ENCODE data around the gene MRPS9. TPM values are rescaled to one million over a fixed set of nuclear protein-coding genes. Genes with fewer than 3 reads are reported as not detected.

MRPS9 gene
- total RNA-seq (2014; rRNA removed; shearing (Covaris generic)): 34.1 and 36.4 TPM in 2 replicates

DNA sequence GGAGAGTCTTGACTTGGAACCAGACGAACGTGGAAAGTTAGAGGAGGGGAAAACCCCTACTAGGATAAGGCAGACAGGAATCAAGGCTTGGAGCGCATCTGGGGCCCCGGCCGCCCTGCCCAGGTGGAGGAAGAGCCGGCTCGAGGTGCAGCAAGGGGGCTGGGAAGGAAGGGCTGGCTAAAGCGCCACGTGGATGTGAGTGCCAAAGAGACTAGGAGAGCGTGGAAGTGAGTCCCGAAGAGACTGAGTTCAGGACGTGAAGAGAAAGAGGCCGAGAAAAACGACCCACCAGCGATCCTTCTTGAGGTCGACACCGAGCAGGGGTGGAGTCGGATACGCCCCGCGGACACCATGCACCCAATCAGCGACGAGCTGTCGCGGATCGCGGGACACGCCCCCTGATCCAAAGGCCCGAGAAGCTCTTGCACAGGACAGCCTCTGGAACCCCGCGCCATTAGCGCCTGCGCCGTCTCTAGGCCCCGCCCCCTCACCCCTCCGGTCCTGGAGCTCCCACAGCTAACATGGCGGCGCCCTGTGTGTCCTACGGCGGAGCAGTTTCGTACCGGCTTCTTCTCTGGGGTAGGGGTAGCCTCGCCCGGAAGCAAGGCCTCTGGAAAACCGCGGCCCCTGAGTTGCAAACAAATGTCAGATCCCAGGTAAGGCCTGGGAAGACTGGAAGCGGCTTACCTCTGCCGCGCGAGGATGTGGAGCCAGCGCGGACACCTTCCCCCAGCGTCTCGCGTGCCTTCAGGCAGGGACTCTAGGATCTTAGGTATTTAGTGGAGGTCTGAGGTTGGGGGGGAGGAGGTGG is at the start of gene MRPS9:
Gene MRPS9 (plus strand): TSS at position 498 of the 811 bp plus-strand sequence. CDS start 24 bp downstream, at position 522.
- DNase-seq (ENCODE audit: low read depth): peak; percentile 97

DNA sequence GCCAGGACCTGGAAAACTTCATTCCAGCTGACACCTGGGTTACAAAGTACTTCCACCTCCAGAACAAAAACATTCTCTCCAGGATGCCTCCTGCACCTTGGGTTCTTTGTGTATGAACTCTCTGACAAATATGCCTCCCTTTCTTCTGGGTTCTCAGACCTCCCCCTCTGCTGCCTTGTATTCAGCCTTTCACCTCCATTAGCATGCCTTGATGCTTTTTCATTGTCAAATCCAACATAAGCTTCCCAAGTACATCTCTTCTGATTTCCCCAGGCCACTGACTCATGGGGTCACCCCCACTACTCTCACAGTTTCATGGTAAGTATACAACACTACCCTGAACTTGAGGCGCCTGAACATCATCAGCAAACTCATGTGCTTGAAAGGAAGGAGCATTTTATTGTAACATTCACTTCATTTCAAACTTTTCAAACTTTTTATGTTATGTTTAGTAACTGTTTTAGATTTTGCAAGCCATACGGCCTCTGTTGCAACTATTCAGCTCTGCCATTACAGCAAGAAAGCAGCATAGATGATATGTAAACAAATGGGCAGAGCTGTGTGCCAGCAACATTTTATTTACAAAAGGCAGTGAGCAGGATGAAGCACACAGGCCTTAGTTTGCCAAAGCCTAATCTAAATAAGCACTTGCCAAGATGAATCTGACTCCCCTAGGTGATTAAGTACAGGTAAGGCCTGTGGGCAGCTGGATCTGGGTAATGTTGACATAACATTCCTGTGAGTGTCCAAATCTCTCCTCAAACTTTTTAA is 32.5 kb upstream of the MRPS9 start:
- no peak for DNase-seq (ENCODE audit: low read depth)

GRCh38 chr2:105007367-105007766 is 30.5 kb upstream of the MRPS9 start:
- DNase-seq (ENCODE audit: low read depth): no peak

GRCh38 chr2:105032476-105032875 is 5.4 kb upstream of the MRPS9 start:
- no peak for DNase-seq (ENCODE audit: low read depth)

- no peak for DNase-seq (ENCODE audit: low read depth)
Measured at GRCh38 chr2:105034170-105034569, 3.7 kb upstream of the MRPS9 start.

DNA sequence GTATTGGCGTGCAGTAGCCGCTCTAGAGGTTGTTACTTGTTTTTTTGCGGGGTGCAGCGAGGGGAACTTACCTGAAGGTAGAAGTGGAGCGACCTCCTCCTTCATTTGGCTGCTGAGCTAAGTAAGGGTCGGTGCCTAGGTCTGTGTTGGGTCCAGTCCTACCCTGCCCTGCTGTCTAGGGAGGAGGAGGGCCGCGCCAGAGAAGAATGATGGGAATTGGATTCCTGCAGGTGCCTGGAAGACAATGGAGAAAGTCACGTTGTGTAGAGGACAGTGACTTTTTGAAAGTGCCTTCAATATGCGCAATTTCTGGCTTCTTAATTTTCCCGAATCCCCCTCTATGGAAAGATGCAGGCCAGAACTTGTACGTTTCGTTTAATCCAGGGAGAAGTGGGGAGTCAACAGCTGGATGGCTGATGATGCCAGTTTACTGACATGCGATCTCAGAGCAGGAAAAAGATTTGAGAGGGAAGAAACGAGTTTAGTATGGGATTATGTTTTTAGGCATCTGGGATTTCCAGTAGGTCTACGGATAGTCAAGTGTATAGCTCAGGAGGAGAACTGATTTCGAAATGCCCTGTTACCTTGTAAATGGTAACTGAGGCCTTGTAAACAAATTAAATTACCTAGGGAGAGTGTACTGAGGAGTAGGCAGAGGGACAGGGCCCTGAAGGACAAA is 653 bp downstream of the MRPS9 start:
- DNase-seq (ENCODE audit: low read depth): peak; percentile 7

DNA sequence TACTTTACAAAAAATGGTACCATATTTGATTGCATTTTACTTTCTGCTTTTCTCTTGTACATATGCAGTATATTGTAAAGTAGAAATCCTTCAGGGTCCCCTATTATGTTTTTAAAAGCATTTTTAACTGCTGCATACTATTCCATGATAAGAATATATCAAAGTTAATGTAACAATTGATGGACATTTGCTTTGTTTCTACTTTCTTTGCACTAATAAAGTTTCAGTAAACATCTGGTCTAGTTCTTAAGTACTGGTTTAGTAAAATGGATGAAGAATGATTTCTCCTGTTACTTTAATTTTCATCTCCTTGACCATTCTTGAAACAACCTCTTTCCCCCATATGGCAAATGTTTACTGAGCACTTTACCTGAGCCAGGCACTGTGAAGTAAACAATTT is 1.7 kb downstream of the MRPS9 start:
- DNase-seq (ENCODE audit: low read depth): no peak

DNA sequence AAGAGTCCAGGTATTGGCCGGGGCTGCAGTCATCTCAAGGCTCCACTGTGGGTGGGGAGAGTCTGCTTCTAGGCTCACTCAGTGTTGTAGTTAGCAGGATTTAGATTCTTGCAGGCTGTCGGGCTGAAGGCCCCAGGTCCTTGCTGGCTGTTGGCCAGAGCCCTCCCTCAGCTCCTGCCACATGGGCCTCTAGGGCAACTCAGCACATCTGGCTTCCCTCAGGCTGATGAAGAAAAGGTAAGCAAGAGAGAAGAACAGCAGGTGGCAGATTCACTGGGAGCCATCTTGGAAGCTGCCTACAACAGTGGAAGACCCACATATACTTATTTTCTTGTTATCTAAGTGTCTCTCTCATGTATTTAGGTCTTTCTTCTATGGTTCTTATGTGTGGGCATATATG is 4.3 kb downstream of the MRPS9 start:
- DNase-seq (ENCODE audit: low read depth): no peak

DNA sequence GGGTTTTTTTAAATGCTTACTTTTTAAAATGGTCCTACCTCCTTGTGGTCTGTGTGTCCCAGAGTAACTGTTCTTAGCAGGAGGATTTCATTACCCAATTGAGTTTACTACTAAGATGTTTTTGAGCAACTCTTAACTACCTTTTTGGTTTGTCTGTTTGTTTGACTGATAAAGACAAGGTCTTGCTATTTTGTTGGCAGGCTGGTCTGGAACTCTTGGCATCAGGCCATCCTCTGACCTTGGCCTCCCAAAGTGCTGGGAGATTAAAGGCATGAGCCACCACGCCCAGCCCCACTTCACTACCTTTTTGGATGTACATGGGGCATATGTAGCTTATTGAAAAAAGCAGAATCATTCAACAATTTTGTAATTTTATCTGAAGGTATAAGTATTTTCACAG is 14.9 kb downstream of the MRPS9 start:
- peak; percentile 15 for DNase-seq (ENCODE audit: low read depth)

DNA sequence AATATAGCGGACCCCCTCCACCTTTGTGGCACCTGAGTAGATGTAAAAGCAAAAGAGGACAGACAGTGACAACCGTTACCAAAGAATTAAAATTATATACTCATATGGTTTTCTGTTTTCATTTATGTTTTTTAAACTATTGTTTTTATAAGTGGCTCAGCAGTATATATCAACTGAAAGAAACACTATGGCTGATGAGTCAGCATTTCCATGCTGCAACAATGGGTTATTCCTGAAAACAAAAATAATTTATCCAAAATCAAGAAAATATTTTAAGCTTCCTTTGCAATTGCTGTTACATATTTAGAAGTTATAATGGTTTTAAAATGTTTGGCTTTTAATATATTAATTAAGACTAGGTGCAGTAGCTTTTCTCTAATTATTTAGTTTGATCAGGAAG is 17.7 kb downstream of the MRPS9 start:
- no peak for DNase-seq (ENCODE audit: low read depth)

DNA sequence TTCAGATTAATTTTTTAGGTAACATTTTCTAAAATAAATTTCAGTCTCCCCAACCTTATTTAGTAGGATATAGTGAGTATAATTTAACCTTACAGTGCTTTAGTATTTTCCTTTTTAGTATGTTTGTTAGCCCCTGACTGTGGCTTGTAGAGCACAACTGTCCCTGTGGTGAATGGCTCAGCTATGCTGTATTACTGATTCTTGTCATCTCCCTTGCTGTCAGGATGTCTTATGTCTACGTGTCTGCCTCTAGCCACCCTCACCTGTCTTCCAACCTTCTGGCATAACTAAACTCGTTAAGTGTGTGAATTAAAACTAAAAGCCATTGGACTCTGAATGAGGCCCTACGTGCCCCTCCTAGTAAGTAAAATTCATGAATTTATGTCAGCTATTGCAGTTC is 18.4 kb downstream of the MRPS9 start:
- DNase-seq (ENCODE audit: low read depth): no peak

GRCh38 chr2:105057005-105057404 is 19.1 kb downstream of the MRPS9 start:
- no peak for DNase-seq (ENCODE audit: low read depth)

DNA sequence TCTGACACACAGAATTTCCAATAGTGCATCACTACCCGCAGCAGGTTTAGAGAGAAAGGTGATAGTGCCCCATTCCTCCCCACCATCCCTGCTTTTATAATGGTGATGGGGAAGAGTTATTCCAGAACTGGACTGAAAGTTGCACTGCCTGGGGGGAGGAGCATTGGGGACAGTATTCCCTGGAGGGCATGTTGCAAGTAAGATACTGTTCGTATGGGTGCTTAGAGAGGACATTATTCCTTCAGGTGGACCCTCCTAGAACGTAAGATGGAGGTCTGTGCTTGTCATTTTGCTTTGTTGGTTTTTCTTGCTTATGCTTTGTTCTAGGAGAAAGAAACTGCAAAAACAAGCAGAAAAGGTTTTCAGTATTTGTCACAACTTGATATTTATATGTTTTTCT is 23.7 kb downstream of the MRPS9 start:
- DNase-seq (ENCODE audit: low read depth): no peak

GRCh38 chr2:105062158-105062557 is 24.3 kb downstream of the MRPS9 start:
- DNase-seq (ENCODE audit: low read depth): no peak

DNA sequence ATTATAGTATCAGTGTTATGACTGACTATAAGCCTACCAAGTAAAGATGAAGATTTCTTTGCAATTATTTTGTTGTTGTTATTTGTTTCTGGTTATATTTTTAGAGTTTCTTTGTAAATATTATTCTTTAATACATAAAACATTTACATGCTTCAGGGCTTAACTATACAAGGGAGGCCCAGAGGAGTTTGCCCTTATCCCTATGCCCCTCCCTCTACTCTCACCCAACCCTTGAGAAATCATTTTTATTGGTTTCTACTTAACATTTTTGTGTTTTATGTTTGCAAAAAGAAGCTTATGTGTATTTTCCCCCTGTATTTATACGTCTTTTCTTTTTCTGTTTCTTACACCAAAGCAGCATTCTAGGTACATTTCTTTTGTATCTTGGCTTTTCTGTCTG is 30.5 kb downstream of the MRPS9 start:
- DNase-seq (ENCODE audit: low read depth): no peak

GRCh38 chr2:105068875-105069274 is 31.0 kb downstream of the MRPS9 start:
- DNase-seq (ENCODE audit: low read depth): no peak

GRCh38 chr2:105070010-105070865 is 32.4 kb downstream of the MRPS9 start:
- DNase-seq (ENCODE audit: low read depth): no peak

DNA sequence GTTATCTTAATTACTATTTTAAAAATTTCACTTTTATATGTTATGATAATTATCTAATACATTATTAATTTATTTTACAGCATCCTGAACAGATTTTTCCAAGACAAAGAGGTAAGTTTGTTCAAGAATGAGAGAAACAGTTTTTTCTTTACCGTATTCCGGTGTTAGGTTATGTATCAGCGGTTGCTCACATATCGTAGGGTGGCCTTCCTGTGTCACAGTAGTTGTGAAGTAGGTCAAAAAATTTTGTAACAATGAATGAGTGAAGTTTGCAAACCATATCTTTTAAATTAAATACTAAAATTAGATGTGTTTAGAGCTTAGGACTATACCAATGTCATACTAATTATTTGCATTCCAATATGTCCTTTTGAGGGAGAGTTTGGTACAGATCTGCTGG is 33.5 kb downstream of the MRPS9 start:
- DNase-seq (ENCODE audit: low read depth): no peak

- DNase-seq (ENCODE audit: low read depth): no peak
Measured at GRCh38 chr2:105072039-105072438, 34.2 kb downstream of the MRPS9 start.

GRCh38 chr2:105073591-105073990 is 35.7 kb downstream of the MRPS9 start:
- no peak for DNase-seq (ENCODE audit: low read depth)

GRCh38 chr2:105076121-105076520 is 38.3 kb downstream of the MRPS9 start:
- DNase-seq (ENCODE audit: low read depth): no peak

Data from RPMI7951 (cell line).